Osteoblast (primary cell): ENCODE data around the gene NGB. TPM values are rescaled to one million over a fixed set of nuclear protein-coding genes. Genes with fewer than 3 reads are reported as not detected.

Experiments used
- DNase-seq: peaks from one replicate; pipeline ENCODE4 v3.0.0; 2011; ENCODE audit warnings: low spot score, mixed read lengths; ENCODE audit not compliant: insufficient read length; ENCODE audit errors: missing footprints
- H2AFZ ChIP-seq: 2 replicates; pipeline ENCODE4 v1.6.0; 2011; ENCODE audit warnings: mild to moderate bottlenecking, low read length
- H3K27ac ChIP-seq: 2 replicates; pipeline ENCODE4 v1.5.1; 2011; ENCODE audit warnings: mild to moderate bottlenecking, low read depth, low read length, moderate library complexity
- H3K27me3 ChIP-seq: 2 replicates; pipeline ENCODE4 v1.6.0; 2012; ENCODE audit warnings: mild to moderate bottlenecking, control low read depth, inconsistent platforms, low read length, moderate library complexity; ENCODE audit not compliant: insufficient read depth
- H3K36me3 ChIP-seq: 2 replicates; pipeline ENCODE4 v1.5.1; 2011; ENCODE audit warnings: mild to moderate bottlenecking, low read length, control low read depth, moderate library complexity; ENCODE audit not compliant: insufficient read depth
- H3K4me1 ChIP-seq: 2 replicates; pipeline ENCODE4 v1.5.1; 2011; ENCODE audit warnings: mild to moderate bottlenecking, low read length, control low read depth, moderate library complexity; ENCODE audit not compliant: insufficient read depth
- H3K4me2 ChIP-seq: 2 replicates; pipeline ENCODE4 v1.6.0; 2011; ENCODE audit warnings: mild to moderate bottlenecking, low read length; ENCODE audit not compliant: insufficient read depth
- H3K4me3 ChIP-seq: fragments of 200-600 bp; sonication (generic); 3 replicates; pipeline ENCODE4 v1.5.1; 2012; ENCODE audit warnings: mild to moderate bottlenecking, low read length, inconsistent platforms; ENCODE audit not compliant: insufficient read depth
- H3K79me2 ChIP-seq: 2 replicates; pipeline ENCODE4 v1.6.0; 2012; ENCODE audit warnings: mild to moderate bottlenecking, low read length, control low read depth, inconsistent platforms; ENCODE audit not compliant: insufficient read depth
- H3K9me3 ChIP-seq: 2 replicates; pipeline ENCODE4 v1.5.1; 2011; ENCODE audit warnings: low read depth, low read length, control low read depth
- H4K20me1 ChIP-seq: 2 replicates; pipeline ENCODE4 v1.6.0; 2012; ENCODE audit warnings: mild to moderate bottlenecking, low read length, control low read depth; ENCODE audit not compliant: insufficient read depth
- CTCF ChIP-seq: IDR thresholded peaks from 2 replicates; pipeline ENCODE4 v1.5.1; 2011; ENCODE audit warnings: mild to moderate bottlenecking, low read depth, low read length, moderate library complexity; ENCODE audit errors: extremely low read depth
- total RNA-seq: library from RNA; depleted of rRNA; stranded (reverse); fragments of >200 nt; gene quantifications from 2 replicates; pipeline ENCODE4 v1.2.3, GENCODE V29; 2012

The NGB gene
- total RNA-seq, 1 donor = not detected

- peak; percentile 69 for DNase-seq
Measured at GRCh38 chr14:77249286-77249685, 21.7 kb downstream of the NGB start.

GRCh38 chr14:77248666-77249065, 22.3 kb downstream of the NGB start:
- no peak for TF ChIP-seq CTCF
- Histone ChIP-seq H3K27ac (no peak overlapping the region), H3K9me3 (no peaks in the 10 kb centered on the region), H3K4me2 (no peak overlapping the region), H3K4me3 (no peak overlapping the region), H3K4me1 (no peaks in the 10 kb centered on the region), H3K36me3 (no peaks in the 10 kb centered on the region), H2AFZ (no peak overlapping the region), H3K79me2 (no peaks in the 10 kb centered on the region), H4K20me1 (no peaks in the 10 kb centered on the region), H3K27me3 (peaks cover 3% of the 10 kb centered on the region)
- peak; percentile 21 for DNase-seq

More at GRCh38 chr14:77249286-77249685, 21.7 kb downstream of the NGB start:
- TF ChIP-seq CTCF = no peak
- Histone ChIP-seq H3K9me3 (no peaks in the 10 kb centered on the region), H3K4me2 (no peak overlapping the region), H4K20me1 (no peaks in the 10 kb centered on the region), H3K4me1 (no peaks in the 10 kb centered on the region), H2AFZ (no peak overlapping the region), H3K27ac (no peak overlapping the region), H3K4me3 (no peak overlapping the region), H3K27me3 (peaks cover 3% of the 10 kb centered on the region), H3K36me3 (no peaks in the 10 kb centered on the region), H3K79me2 (no peaks in the 10 kb centered on the region)

GRCh38 chr14:77246784-77247183, 24.2 kb downstream of the NGB start:
- Histone ChIP-seq H3K4me1 (no peaks in the 10 kb centered on the region), H4K20me1 (no peaks in the 10 kb centered on the region), H3K79me2 (no peaks in the 10 kb centered on the region), H3K27ac (no peak overlapping the region), H3K4me2 (no peak overlapping the region), H2AFZ (no peak overlapping the region), H3K4me3 (no peak overlapping the region), H3K27me3 (peaks cover 3% of the 10 kb centered on the region), H3K9me3 (no peaks in the 10 kb centered on the region), H3K36me3 (no peaks in the 10 kb centered on the region)
- no peak for TF ChIP-seq CTCF
- peak; percentile 2 for DNase-seq

- H3K4me3 ChIP-seq = no peak overlapping the region
- DNase-seq = no peak
- H3K9me3 ChIP-seq = no peaks in the 10 kb centered on the region
- H3K4me2 ChIP-seq = no peak overlapping the region
- no peak overlapping the region for H2AFZ ChIP-seq
- no peaks in the 10 kb centered on the region for H4K20me1 ChIP-seq
- no peak for TF ChIP-seq CTCF
- H3K27me3 ChIP-seq = no peaks in the 10 kb centered on the region
- no peaks in the 10 kb centered on the region for H3K36me3 ChIP-seq
- H3K4me1 ChIP-seq = no peaks in the 10 kb centered on the region
- H3K27ac ChIP-seq = no peak overlapping the region
- H3K79me2 ChIP-seq = no peaks in the 10 kb centered on the region
Measured at GRCh38 chr14:77245820-77246219, 25.2 kb downstream of the NGB start.
